DMS53 treated with DMSO at 0.1 percent for 48 hours (cell line): ENCODE results near the gene TMEM18.
"Not testable (repeated sequence)": the region's sequence is repeated elsewhere in the genome, so short reads cannot be mapped to it uniquely, and the experiment has no call there.

ENCODE experiments used
- DNase-seq: peaks from one replicate; lab custom pipeline; 2025; ENCODE audit not compliant: unreplicated experiment; lab: John Stamatoyannopoulos, UW

The TMEM18 gene

GRCh38 chr2:694174-694573 is 17.0 kb upstream of the TMEM18 start:
- no peak for DNase-seq

GRCh38 chr2:693606-694005 is 16.4 kb upstream of the TMEM18 start:
- no peak for DNase-seq

GRCh38 chr2:692767-693166 is 15.6 kb upstream of the TMEM18 start:
- DNase-seq, result no peak

GRCh38 chr2:691821-692761 is 14.9 kb upstream of the TMEM18 start:
- no peak for DNase-seq

GRCh38 chr2:690799-691198 is 13.6 kb upstream of the TMEM18 start:
- DNase-seq, result no peak

- DNase-seq, result no peak
These were observed 12.8 kb upstream of the TMEM18 start for GRCh38 chr2:689877-690510.

GRCh38 chr2:689237-689636 is 12.0 kb upstream of the TMEM18 start:
- no peak for DNase-seq

GRCh38 chr2:688504-689076 is 11.4 kb upstream of the TMEM18 start:
- no peak for DNase-seq

GRCh38 chr2:685421-685820 is 8.2 kb upstream of the TMEM18 start:
- DNase-seq, result no peak

GRCh38 chr2:684913-685312 is 7.7 kb upstream of the TMEM18 start:
- DNase-seq, result not testable (repeated sequence)

- no peak for DNase-seq
These were observed 5.0 kb upstream of the TMEM18 start for GRCh38 chr2:682226-682625.

GRCh38 chr2:681312-681711 is 4.1 kb upstream of the TMEM18 start:
- DNase-seq, result no peak

GRCh38 chr2:680496-680895 is 3.3 kb upstream of the TMEM18 start:
- no peak for DNase-seq

- DNase-seq, result no peak
These were observed 1.8 kb upstream of the TMEM18 start for GRCh38 chr2:678964-679363.

- DNase-seq, result no peak
These were observed 849 bp upstream of the TMEM18 start for GRCh38 chr2:677959-678550.

GRCh38 chr2:676647-677055 is 555 bp downstream of the TMEM18 start:
- DNase-seq, result peak; percentile 4

- DNase-seq, result no peak
These were observed 1.1 kb downstream of the TMEM18 start for GRCh38 chr2:675982-676646.

- no peak for DNase-seq
These were observed 1.7 kb downstream of the TMEM18 start for GRCh38 chr2:675460-675859.

GRCh38 chr2:675051-675450 is 2.2 kb downstream of the TMEM18 start:
- no peak for DNase-seq

- no peak for DNase-seq
These were observed 2.8 kb downstream of the TMEM18 start for GRCh38 chr2:674321-674985.
